CD4-positive, alpha-beta T cell (primary cell): ENCODE results near the gene BCL3. TPM values are rescaled to one million over a fixed set of nuclear protein-coding genes. Genes with fewer than 3 reads are reported as not detected.

Experiments used
- ATAC-seq: fragments of 200-7000 bp; cut with Tn5 transposase; one replicate; pipeline ENCODE4 v1.10.0; 2022; ENCODE audit warnings: mild to moderate bottlenecking; ENCODE audit not compliant: poor library complexity
- CTCF ChIA-PET: fragments of 350-600 bp; sonication (Branson Sonifier 250); formaldehyde crosslinking; loops from one replicate; lab custom pipeline; 2021; ENCODE audit warnings: antibody characterized with exemption, inconsistent platforms; lab: Charles Lee
- POLR2A ChIA-PET: fragments of 350-600 bp; sonication (Branson Sonifier 250); formaldehyde crosslinking; loops from one replicate; lab custom pipeline; 2021; ENCODE audit warnings: antibody characterized with exemption, inconsistent platforms; lab: Charles Lee
- DNase-seq, 14 experiments: peaks; one replicate each; pipeline ENCODE4 v3.0.0-alpha.2; 2013 to 2020; ENCODE audit warnings: mixed read lengths in 2 of 14
- H3K27ac ChIP-seq, 2 donors: one replicate each; pipeline versions ENCODE4 v1.5.1 to v1.7.0; 2013; ENCODE audit warnings: low read length in 2 of 2, low read depth in 1 of 2, mild to moderate bottlenecking in 1 of 2
- H3K27me3 ChIP-seq, 2 experiments: 1 replicate in 1 of 2; 2 replicates in 1 of 2; pipeline versions ENCODE4 v1.6.1 to v1.7.0; 2013; ENCODE audit warnings: low read length in 2 of 2, control low read depth in 1 of 2, mild to moderate bottlenecking in 1 of 2, moderate library complexity in 1 of 2; ENCODE audit not compliant: insufficient read depth in 2 of 2, control insufficient read depth in 1 of 2
- H3K36me3 ChIP-seq: one replicate; pipeline ENCODE4 v1.6.1; 2013; ENCODE audit warnings: low read length, control low read depth; ENCODE audit not compliant: insufficient read depth
- H3K4me1 ChIP-seq: one replicate; pipeline ENCODE4 v1.6.1; 2013; ENCODE audit warnings: low read length, control low read depth; ENCODE audit not compliant: insufficient read depth
- H3K4me3 ChIP-seq: one replicate; pipeline ENCODE4 v1.5.1; 2013; ENCODE audit warnings: mild to moderate bottlenecking, low read length, moderate library complexity
- H3K9me3 ChIP-seq, 2 experiments: 1 replicate in 1 of 2; 2 replicates in 1 of 2; pipeline versions ENCODE4 v1.6.1 to v1.7.0; 2013; ENCODE audit warnings: low read length in 2 of 2, mild to moderate bottlenecking in 2 of 2, control low read depth in 1 of 2, moderate library complexity in 1 of 2; ENCODE audit not compliant: control insufficient read depth in 1 of 2, insufficient read depth in 1 of 2
- H3K27ac Mint-ChIP-seq: one replicate; pipeline ENCODE4 v1.8.0; 2020; ENCODE audit warnings: mixed read lengths
- H3K27me3 Mint-ChIP-seq: one replicate; pipeline ENCODE4 v1.8.0; 2021; ENCODE audit warnings: mixed read lengths
- H3K36me3 Mint-ChIP-seq: one replicate; pipeline ENCODE4 v1.8.0; 2021; ENCODE audit warnings: low read depth, mixed read lengths
- H3K4me1 Mint-ChIP-seq: one replicate; pipeline ENCODE4 v1.8.0; 2021; ENCODE audit warnings: low read depth, mixed read lengths
- H3K4me3 Mint-ChIP-seq: one replicate; pipeline ENCODE4 v1.8.0; 2020; ENCODE audit warnings: mild to moderate bottlenecking, mixed read lengths
- H3K9me3 Mint-ChIP-seq: one replicate; pipeline ENCODE4 v1.8.0; 2020; ENCODE audit warnings: mixed read lengths
- CTCF ChIP-seq: fragments of 200-600 bp; IDR thresholded peaks from one replicate; pipeline ENCODE4 v1.8.0; 2022; ENCODE audit warnings: antibody characterized with exemption, mild to moderate bottlenecking
- intact Hi-C, 2 experiments: fragments of 100-400 bp; cut with DNase I in 1 of 2; cut with micrococcal nuclease in 1 of 2; formaldehyde crosslinking; loops; one replicate each; pipeline versions ENCODE4 v1.15.1 to v1.9.0; 2023 to 2025; cut with DNase I, micrococcal nuclease
- total RNA-seq, 174 experiments: library from RNA in 2 of 174; stranded (reverse) in 2 of 174; gene quantifications; one replicate each; pipeline ENCODE4 v1.2.3 and lab custom pipeline; 2021 to 2026

Gene BCL3
- total RNA-seq, 2 experiments from 2014 or later = 90.9 to 97.1 TPM

- Histone ChIP-seq H3K27me3 (peaks cover 0 to 3% of the 10 kb centered on the region in 2 experiments), H3K4me1 (peaks cover 27% of the 10 kb centered on the region), H3K4me3 (no peak overlapping the region), H3K27ac (no peak overlapping the region), H3K9me3 (no peaks in the 10 kb centered on the region), H3K36me3 (no peaks in the 10 kb centered on the region)
- no peak for TF ChIP-seq CTCF
- Mint-ChIP-seq H3K36me3 (no peaks in the 10 kb centered on the region), H3K9me3 (no peaks in the 10 kb centered on the region), H3K4me1 (peaks cover 14% of the 10 kb centered on the region), H3K27me3 (no peaks in the 10 kb centered on the region), H3K27ac (no peak overlapping the region), H3K4me3 (no peak overlapping the region)
- no peak for DNase-seq
- CTCF ChIA-PET = interaction anchor here (1.0 to 10.4 kb wide), 3 partner anchors 36 to 59 kb away, joined by 4 to 325 read pairs (median 49); no protein-coding TSS in a partner anchor
- POLR2A ChIA-PET = interaction anchor here (1.5 kb wide), 1 partner anchor 29 kb away, joined by 3 read pairs; no protein-coding TSS in a partner anchor
- no peak for ATAC-seq
- intact Hi-C loops = loop anchor here in 1 of 2 experiments (2.0 kb wide), 1 partner anchor 21 kb away; no protein-coding TSS in a partner anchor
These were observed 22.8 kb upstream of the BCL3 start for GRCh38 chr19:44725684-44726083.

- TF ChIP-seq CTCF = no peak
- Histone ChIP-seq H3K4me3 (no peak overlapping the region), H3K9me3 (no peaks in the 10 kb centered on the region), H3K27me3 (peaks cover 0 to 3% of the 10 kb centered on the region in 2 experiments), H3K36me3 (no peaks in the 10 kb centered on the region), H3K27ac (no peak overlapping the region), H3K4me1 (peaks cover 27% of the 10 kb centered on the region)
- no peaks in the 10 kb centered on the region for H3K9me3 Mint-ChIP-seq
- DNase-seq (no peak), ATAC-seq (no peak)
- no peaks in the 10 kb centered on the region for H3K36me3 Mint-ChIP-seq
- peaks cover 14% of the 10 kb centered on the region for H3K4me1 Mint-ChIP-seq
- intact Hi-C loops = no loop called here
- no peak overlapping the region for H3K4me3 Mint-ChIP-seq
- H3K27me3 Mint-ChIP-seq = no peaks in the 10 kb centered on the region
- CTCF ChIA-PET = interaction anchor here (10.4 kb wide), 1 partner anchor 44 kb away, joined by 325 read pairs; no protein-coding TSS in a partner anchor
- no peak overlapping the region for H3K27ac Mint-ChIP-seq
- POLR2A ChIA-PET = no interaction called here
These were observed 22.0 kb upstream of the BCL3 start for GRCh38 chr19:44726465-44726864.

- DNase-seq (no peak), ATAC-seq (no peak)
- Histone ChIP-seq H3K4me1 (peaks cover 23% of the 10 kb centered on the region), H3K27me3 (no peaks in the 10 kb centered on the region), H3K4me3 (no peak overlapping the region), H3K36me3 (no peaks in the 10 kb centered on the region), H3K27ac (no peak overlapping the region), H3K9me3 (no peaks in the 10 kb centered on the region)
- Mint-ChIP-seq H3K4me1 (peaks cover 14% of the 10 kb centered on the region), H3K9me3 (no peaks in the 10 kb centered on the region), H3K4me3 (no peak overlapping the region), H3K27ac (no peak overlapping the region), H3K27me3 (no peaks in the 10 kb centered on the region), H3K36me3 (no peaks in the 10 kb centered on the region)
- no peak for TF ChIP-seq CTCF
- POLR2A ChIA-PET = no interaction called here
- intact Hi-C loops = no loop called here
- CTCF ChIA-PET = interaction anchor here (10.4 kb wide), 1 partner anchor 42 kb away, joined by 325 read pairs; no protein-coding TSS in a partner anchor
These were observed 20.3 kb upstream of the BCL3 start for GRCh38 chr19:44728178-44728577.
